ENCODE results near the gene RGS9.

- TF ChIP-seq CTCF (IDR thresholded peaks at IDR 0.05) (no peak), POLR2AphosphoS5 (IDR thresholded peaks at IDR 0.05) (no peak), POLR2A (IDR thresholded peaks at IDR 0.05; ENCODE audit: low read depth) (no peak)
These were observed 48.4 kb upstream of the RGS9 start for GRCh38 chr17:65088621-65089360.

All from esophagus muscularis mucosa (tissue), 3 donors.